ENCODE data around the gene FAM53C.

The FAM53C gene

DNA sequence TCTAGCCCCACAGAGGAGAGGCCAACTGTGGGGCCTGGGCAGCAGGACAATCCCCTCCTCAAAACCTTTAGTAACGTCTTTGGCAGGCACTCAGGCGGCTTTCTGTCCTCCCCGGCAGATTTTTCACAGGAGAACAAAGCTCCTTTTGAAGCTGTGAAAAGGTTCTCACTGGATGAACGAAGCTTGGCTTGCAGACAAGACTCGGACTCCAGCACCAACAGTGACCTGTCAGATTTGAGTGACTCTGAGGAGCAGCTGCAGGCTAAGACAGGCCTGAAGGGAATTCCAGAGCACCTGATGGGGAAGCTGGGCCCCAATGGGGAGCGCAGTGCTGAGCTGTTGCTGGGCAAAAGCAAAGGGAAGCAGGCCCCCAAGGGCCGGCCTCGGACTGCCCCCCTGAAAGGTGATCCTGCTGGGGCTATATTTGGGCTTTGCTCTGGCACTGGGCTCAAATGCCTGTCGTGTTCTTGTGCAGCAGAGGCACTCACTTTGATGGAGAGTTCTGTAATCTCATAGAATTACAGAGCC, 53.9 kb downstream of the FAM53C start:
- DNase-seq (ENCODE audit: low read depth), result no peak

Measured in activated T-helper 1 cell treated with Interleukin-2 at 50 U/mL for 16 hours (primary cell).